K562 (cell line): ENCODE results near the gene MTRF1L. TPM values are rescaled to one million over a fixed set of nuclear protein-coding genes. Genes with fewer than 3 reads are reported as not detected.

Experiments
- ATAC-seq: fragments of 200-7000 bp; cut with Tn5 transposase; 3 replicates; pipeline ENCODE4 v1.9.1; 2020; ENCODE audit warnings: moderate library complexity
- BruUV-seq: library from RNA; stranded (reverse); fragments of 400-500 nt; replicated peaks from 2 replicates; lab custom pipeline; 2021; lab: Mats Ljungman, UMichigan
- CTCF ChIA-PET: fragments of 300-600 bp; formaldehyde crosslinking; extraction: SDS; loops from one replicate; lab custom pipeline; 2021; ENCODE audit warnings: low intra/inter-chr PET ratio; lab: Yijun Ruan, JAX
- POLR2A ChIA-PET: fragments of 300-600, 350-650 bp; sonication (Branson Sonifier 250); formaldehyde crosslinking; extraction: SDS; loops from one replicate; lab custom pipeline; 2021; ENCODE audit warnings: antibody characterized with exemption, inconsistent platforms; lab: Yijun Ruan, JAX
- DNase-seq, 4 experiments: peaks; one replicate each; pipeline versions ENCODE4 v3.0.0 to v3.0.0-alpha.2; 2011 to 2018; ENCODE audit warnings: low spot score in 3 of 4, mixed read lengths in 3 of 4; ENCODE audit errors: extremely low read depth in 1 of 4
- FAIRE-seq: peaks from 2 replicates; lab custom pipeline; 2011; peaks lifted over from hg19 to GRCh38; lab: Jason Lieb, UNC
- H2AFZ ChIP-seq: 2 replicates; pipeline ENCODE4 v1.6.0; 2011; ENCODE audit warnings: low read depth, low read length, control low read depth, inconsistent platforms
- H3K27ac ChIP-seq: fragments of 200-600 bp; 3 replicates; pipeline ENCODE4 v1.8.0; 2011; ENCODE audit warnings: low read depth, mild to moderate bottlenecking, control low read depth, inconsistent platforms, low read length, moderate library complexity, mixed read lengths; ENCODE audit errors: extremely low read depth
- H3K27me3 ChIP-seq, 2 experiments: fragments of 300-600 bp in 1 of 2; 2 replicates in 1 of 2; 3 replicates in 1 of 2; pipeline versions ENCODE4 v1.6.0 to v1.8.0; 2011; ENCODE audit warnings: inconsistent platforms in 2 of 2, low read length in 2 of 2, mild to moderate bottlenecking in 1 of 2, mixed read lengths in 1 of 2, moderate library complexity in 1 of 2; ENCODE audit not compliant: control insufficient read depth in 2 of 2, insufficient read depth in 2 of 2
- H3K36me3 ChIP-seq: fragments of 300-600 bp; 3 replicates; pipeline ENCODE4 v1.8.0; 2011; ENCODE audit warnings: mild to moderate bottlenecking, low read length, inconsistent platforms; ENCODE audit not compliant: control insufficient read depth, insufficient read depth
- H3K4me1 ChIP-seq, 2 experiments: fragments of 200-600 bp in 1 of 2; replicated peaks in 1 of 2; 2 replicates in 1 of 2; 3 replicates in 1 of 2; pipeline versions ENCODE4 v1.5.1 to v1.8.0; 2011; ENCODE audit warnings: inconsistent platforms in 2 of 2, low read length in 2 of 2, mild to moderate bottlenecking in 1 of 2, mixed read lengths in 1 of 2, moderate library complexity in 1 of 2; ENCODE audit not compliant: control insufficient read depth in 2 of 2, insufficient read depth in 2 of 2
- H3K4me2 ChIP-seq: 2 replicates; pipeline ENCODE4 v1.6.1; 2011; ENCODE audit warnings: low read length, control low read depth, inconsistent platforms, mixed read lengths; ENCODE audit not compliant: insufficient read depth
- H3K4me3 ChIP-seq: fragments of 200-600 bp; sonication (generic), shearing (Covaris generic); 2 replicates; pipeline ENCODE4 v1.5.1; 2016; ENCODE audit warnings: control low read depth, inconsistent platforms
- H3K79me2 ChIP-seq: fragments of 200-600 bp; 3 replicates; pipeline ENCODE4 v1.8.0; 2011; ENCODE audit warnings: low read length, inconsistent platforms; ENCODE audit not compliant: control insufficient read depth, insufficient read depth
- H3K9ac ChIP-seq, 2 experiments: 2 replicates each; pipeline versions ENCODE4 v1.6.0 to v1.6.1; 2011; ENCODE audit warnings: low read depth in 2 of 2, low read length in 2 of 2, control low read depth in 1 of 2, inconsistent platforms in 1 of 2, mild to moderate bottlenecking in 1 of 2, mixed read lengths in 1 of 2; ENCODE audit not compliant: insufficient read depth in 1 of 2
- H3K9me1 ChIP-seq: one replicate; pipeline ENCODE4 v1.6.0; 2011; ENCODE audit warnings: inconsistent platforms, mild to moderate bottlenecking, low read length, moderate library complexity; ENCODE audit not compliant: control insufficient read depth, insufficient read depth
- H3K9me3 ChIP-seq: replicated peaks from 2 replicates; pipeline ENCODE4 v1.5.1; 2011; ENCODE audit warnings: low read depth, low read length, inconsistent platforms; ENCODE audit not compliant: control insufficient read depth, insufficient read depth
- H4K20me1 ChIP-seq: replicated peaks from 2 replicates; pipeline ENCODE4 v1.6.1; 2011; ENCODE audit warnings: low read length, inconsistent platforms, mixed read lengths; ENCODE audit not compliant: control insufficient read depth, insufficient read depth
- KAT8 ChIP-seq: fragments of 450-650 bp; IDR thresholded peaks from 2 replicates; pipeline ENCODE4 v1.6.1; 2016; ENCODE audit warnings: low read depth, mild to moderate bottlenecking
- PML ChIP-seq: IDR thresholded peaks from 2 replicates; pipeline ENCODE4 v1.6.1; 2012; ENCODE audit warnings: low read length, inconsistent platforms
- SFPQ ChIP-seq: fragments of 200-400 bp; formaldehyde crosslinking; IDR thresholded peaks from 2 replicates; pipeline ENCODE4 v1.6.1; 2017; ENCODE audit warnings: mild to moderate bottlenecking, low read depth, low read length, moderate library complexity
- THRAP3 ChIP-seq: fragments of 450-650 bp; IDR thresholded peaks from 2 replicates; pipeline ENCODE4 v1.6.1; 2016; ENCODE audit warnings: mild to moderate bottlenecking, inconsistent platforms, borderline replicate concordance
- ZNF311 ChIP-seq: fragments of 250-450 bp; sonication (Bioruptor Pico); IDR thresholded peaks from 2 replicates; pipeline ENCODE4 v1.4.0; 2020; ENCODE audit warnings: mild to moderate bottlenecking, moderate library complexity
- WGBS: fragments of 100-300 bp; shearing (Covaris generic); methylation state at CpG from one replicate; pipeline ENCODE4 v1.1.6; 2016; ENCODE audit warnings: low coverage, mixed read lengths; ENCODE audit not compliant: insufficient coverage; ENCODE audit errors: missing lambda C conversion rate; 5-methylcytosine and 5-hydroxymethylcytosine counted together
- in situ Hi-C: fragments of 300-500 bp; cut with MboI; formaldehyde crosslinking; loops from 4 replicates; pipeline ENCODE4 v1.15.0; 2018; ENCODE audit warnings: inconsistent platforms, mixed read lengths
- intact Hi-C: fragments of 100-400 bp; cut with micrococcal nuclease; formaldehyde crosslinking; loops from 2 replicates; pipeline ENCODE4 v1.14.2; 2022
- polyA plus RNA-seq, 8 experiments: library from polyadenylated mRNA; depleted of rRNA in 4 of 8; stranded (reverse) in 5 of 8; unstranded in 3 of 8; fragments of >200 nt; fragmentation: Nextera tagmentation in 2 of 8; fragmentation: Illumina TruSeq in 1 of 8; extraction: Ambion mirVana in 2 of 8; extraction: Trizol in 1 of 8; gene quantifications; 2 replicates each; pipeline versions ENCODE4 v1.2.1 to v1.2.3, GENCODE V29; 2011 to 2014; ENCODE audit warnings: inconsistent platforms in 1 of 8, missing spikeins in 1 of 8
- total RNA-seq, 7 experiments: library from RNA; depleted of rRNA in 6 of 7; stranded (reverse); fragments of >200 nt in 6 of 7; fragmentation: Illumina TruSeq in 2 of 7; extraction: Trizol in 2 of 7; gene quantifications; 2 replicates each; pipeline versions ENCODE4 v1.2.1 to v1.2.3, GENCODE V29; 2011 to 2021; ENCODE audit warnings: low replicate concordance in 1 of 7

Gene MTRF1L
- total and polyA plus RNA-seq, 9 of the 15 experiments (the other 6 are each of a cell fraction or from before 2014, with no cell fraction given) = 10.7 to 34.0 (median 30.2) TPM

- H4K20me1 ChIP-seq = peaks cover 50% of the 10 kb centered on the region
- no peak overlapping the region for H3K27ac ChIP-seq
- no peak overlapping the region for H2AFZ ChIP-seq
- H3K9me3 ChIP-seq = no peaks in the 10 kb centered on the region
- no peak overlapping the region for H3K4me2 ChIP-seq
- DNase-seq = no peak
- ChIA-PET POLR2A (interaction anchor here (0.6 to 1.9 kb wide), 4 partner anchors 9 to 1467 kb away, joined by 3 to 7 read pairs (median 4); no protein-coding TSS in a partner anchor), CTCF (no interaction called here)
- H3K4me3 ChIP-seq = no peak overlapping the region
- peaks cover 3 to 34% of the 10 kb centered on the region in 2 experiments for H3K4me1 ChIP-seq
- TF ChIP-seq KAT8 (no peak), PML (0 out of 2 replicates have a peak, but pooled peaks have one; percentile 23)
- H3K9me1 ChIP-seq = peaks cover 4% of the 10 kb centered on the region
- no peak for FAIRE-seq
- intact Hi-C loops (no loop called here), in situ Hi-C loops (loop anchor here (25.0 kb wide), 2 partner anchors 1535 to 1565 kb away; partner anchors contain the start of gene CNKSR3)
- ATAC-seq = no peak
- H3K79me2 ChIP-seq = peaks cover 100% of the 10 kb centered on the region
- H3K27me3 ChIP-seq = no peaks in the 10 kb centered on the region
- H3K36me3 ChIP-seq = peaks cover 90% of the 10 kb centered on the region
- no TSS peak for BruUV-seq
- H3K9ac ChIP-seq = peak overlapping the region in 1 of 2 experiments; percentile 16; a peak in 1 of 4 replicates
Measured at GRCh38 chr6:152977556-152977955, 25.0 kb downstream of the MTRF1L start.

GRCh38 chr6:152976749-152977148 lies 25.8 kb downstream of the MTRF1L start:
- H3K4me3 ChIP-seq = no peak overlapping the region
- no peak overlapping the region for H2AFZ ChIP-seq
- H3K27me3 ChIP-seq = no peaks in the 10 kb centered on the region
- no peaks in the 10 kb centered on the region for H3K9me3 ChIP-seq
- in situ Hi-C loops (loop anchor here (25.0 kb wide), 2 partner anchors 1536 to 1564 kb away; partner anchors contain the start of gene CNKSR3), intact Hi-C loops (no loop called here)
- peaks cover 96% of the 10 kb centered on the region for H3K36me3 ChIP-seq
- H3K27ac ChIP-seq = no peak overlapping the region
- TF ChIP-seq ZNF311 (CRISPR knock-in tag) (no peak), THRAP3 (no peak), SFPQ (no peak)
- ChIA-PET POLR2A (interaction anchor here (0.7 to 1.3 kb wide), 2 partner anchors 9 to 678 kb away, joined by 3 read pairs; no protein-coding TSS in a partner anchor), CTCF (no interaction called here)
- H4K20me1 ChIP-seq = peaks cover 50% of the 10 kb centered on the region
- DNase-seq = no peak
- H3K4me2 ChIP-seq = 0 out of 2 replicates have a peak overlapping the region, but pooled peaks have one; percentile 28
- peaks cover 94% of the 10 kb centered on the region for H3K79me2 ChIP-seq
- no peak for ATAC-seq
- no peak overlapping the region for H3K9ac ChIP-seq
- peaks cover 4% of the 10 kb centered on the region for H3K9me1 ChIP-seq
- no TSS peak for BruUV-seq
- no peak for FAIRE-seq
- WGBS = 67% methylated on average over 1 of the region's 1 CpG
- peaks cover 3 to 34% of the 10 kb centered on the region in 2 experiments for H3K4me1 ChIP-seq
